ENCODE measurements around the gene FOCAD. TPM values are rescaled to one million over a fixed set of nuclear protein-coding genes. Genes with fewer than 3 reads are reported as not detected.
"Not testable (repeated sequence)": the region's sequence is repeated elsewhere in the genome, so short reads cannot be mapped to it uniquely, and the experiment has no call there.

Gene FOCAD
- polyA plus RNA-seq, 2 donors, result 4.6 to 6.1 TPM

- not testable (repeated sequence) for H3K27me3 ChIP-seq (ENCODE audit: control insufficient read depth in 1 of 2, insufficient read depth in 2 of 2, low read length in 2 of 2)
Measured at GRCh38 chr9:20673537-20673936, 10.5 kb upstream of the FOCAD start.

DNA sequence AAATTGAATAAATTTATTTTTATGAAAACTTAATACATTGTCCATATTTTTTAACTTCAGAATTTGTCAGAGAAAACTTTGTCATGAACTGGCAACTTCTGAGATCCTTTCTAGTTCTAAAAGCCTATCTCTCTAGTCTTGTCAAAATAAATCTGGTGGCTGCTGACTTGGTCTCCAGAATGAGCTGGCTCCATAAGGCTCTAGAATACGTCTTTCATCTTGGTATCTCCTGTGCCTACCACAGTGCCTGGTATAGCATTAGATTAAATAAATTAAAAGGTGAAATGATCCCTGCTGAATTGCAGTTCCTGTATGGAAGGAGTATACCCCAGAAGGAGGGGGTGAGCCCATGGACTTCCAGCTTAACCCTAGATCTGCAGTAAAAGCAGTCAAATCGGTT, 2.6 kb upstream of the FOCAD start:
- 94 to 95% methylated on average over 2 of the region's 2 CpGs for WGBS, 2 donors
- Histone ChIP-seq H3K36me3 (ENCODE audit: control insufficient read depth in 2 of 2, insufficient read depth in 2 of 2, low read length in 1 of 2) (no peaks in the 10 kb centered on the region), H3K4me1 (ENCODE audit: control insufficient read depth in 2 of 2, insufficient read depth in 2 of 2, low read length in 1 of 2) (peaks cover 0 to 2% of the 10 kb centered on the region in 2 donors), H3K9me3 (ENCODE audit: control insufficient read depth in 2 of 2, insufficient read depth in 1 of 2, low read depth in 1 of 2, low read length in 1 of 2) (no peaks in the 10 kb centered on the region), H3K27ac (ENCODE audit: low read depth in 2 of 2, low read length in 1 of 2) (no peak overlapping the region), H3K4me3 (ENCODE audit: low read depth in 1 of 2, low read length in 2 of 2) (no peak overlapping the region), H3K27me3 (ENCODE audit: control insufficient read depth in 1 of 2, insufficient read depth in 2 of 2, low read length in 2 of 2) (no peaks in the 10 kb centered on the region)

More at GRCh38 chr9:20673537-20673936, 10.5 kb upstream of the FOCAD start:
- H3K36me3 ChIP-seq (ENCODE audit: control insufficient read depth in 2 of 2, insufficient read depth in 2 of 2, low read length in 1 of 2); H3K4me3 ChIP-seq (ENCODE audit: low read depth in 1 of 2, low read length in 2 of 2); H3K9me3 ChIP-seq (ENCODE audit: control insufficient read depth in 2 of 2, insufficient read depth in 1 of 2, low read depth in 1 of 2, low read length in 1 of 2); H3K4me1 ChIP-seq (ENCODE audit: control insufficient read depth in 2 of 2, insufficient read depth in 2 of 2, low read length in 1 of 2); H3K27ac ChIP-seq (ENCODE audit: low read depth in 2 of 2, low read length in 1 of 2): not testable (repeated sequence)
- WGBS, 2 donors, result 96 to 97% methylated on average over 10 of the region's 10 CpGs

GRCh38 chr9:20683351-20684034, 566 bp upstream of the FOCAD start:
- Histone ChIP-seq H3K27me3 (ENCODE audit: control insufficient read depth in 1 of 2, insufficient read depth in 2 of 2, low read length in 2 of 2) (no peaks in the 10 kb centered on the region), H3K4me1 (ENCODE audit: control insufficient read depth in 2 of 2, insufficient read depth in 2 of 2, low read length in 1 of 2) (peaks cover 0 to 2% of the 10 kb centered on the region in 2 donors), H3K36me3 (ENCODE audit: control insufficient read depth in 2 of 2, insufficient read depth in 2 of 2, low read length in 1 of 2) (no peaks in the 10 kb centered on the region), H3K9me3 (ENCODE audit: control insufficient read depth in 2 of 2, insufficient read depth in 1 of 2, low read depth in 1 of 2, low read length in 1 of 2) (no peaks in the 10 kb centered on the region), H3K27ac (ENCODE audit: low read depth in 2 of 2, low read length in 1 of 2) (peak overlapping the region; percentile 75 to 86), H3K4me3 (ENCODE audit: low read depth in 1 of 2, low read length in 2 of 2) (peak overlapping the region; percentile 91 to 94)
- WGBS, 2 donors, result 2 to 3% methylated on average over 27 of the region's 27 CpGs

DNA sequence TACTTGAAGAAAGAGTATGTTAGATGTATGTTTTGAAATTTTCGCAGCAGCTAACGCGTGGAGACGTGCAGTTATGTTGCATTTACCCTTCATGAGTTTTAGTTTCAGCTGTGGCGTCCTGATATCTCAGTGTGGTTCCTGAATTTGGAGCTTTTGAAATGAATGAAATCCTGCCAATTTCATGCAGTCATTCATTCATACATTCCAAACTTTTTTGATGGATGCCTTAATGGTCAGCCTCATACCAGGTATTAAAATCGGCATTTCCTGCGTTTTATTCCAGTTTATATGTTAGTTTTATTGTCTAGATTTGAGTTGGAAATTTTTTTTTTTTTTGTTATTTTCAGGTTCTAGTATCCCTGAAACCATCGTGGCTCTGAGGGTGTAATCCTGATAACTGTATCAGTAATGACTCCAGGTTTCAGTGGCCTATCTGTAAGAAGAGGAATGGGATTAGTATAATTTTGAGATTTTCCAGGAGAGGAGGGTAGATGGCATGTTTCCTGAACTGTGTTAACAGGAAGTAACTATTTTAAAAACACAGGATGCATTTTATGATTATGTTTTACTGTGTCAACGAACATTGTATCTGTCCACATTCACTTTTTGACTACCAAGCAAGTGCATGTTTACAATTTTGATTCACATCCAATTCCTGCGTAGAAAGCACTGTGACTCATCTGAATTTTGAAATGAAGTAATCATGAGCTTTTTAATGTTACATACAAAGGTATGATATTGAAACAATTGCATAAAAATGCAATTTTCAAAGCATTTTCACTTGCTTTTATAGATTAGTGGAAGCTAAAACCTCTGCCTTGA, 1.0 kb downstream of the FOCAD start:
- no peaks in the 10 kb centered on the region for H3K27me3 ChIP-seq (ENCODE audit: control insufficient read depth in 1 of 2, insufficient read depth in 2 of 2, low read length in 2 of 2)
- H3K4me1 ChIP-seq (ENCODE audit: control insufficient read depth in 2 of 2, insufficient read depth in 2 of 2, low read length in 1 of 2), result no peaks in the 10 kb centered on the region
- H3K36me3 ChIP-seq (ENCODE audit: control insufficient read depth in 2 of 2, insufficient read depth in 2 of 2, low read length in 1 of 2), result no peaks in the 10 kb centered on the region
- H3K9me3 ChIP-seq (ENCODE audit: control insufficient read depth in 2 of 2, insufficient read depth in 1 of 2, low read depth in 1 of 2, low read length in 1 of 2), result no peaks in the 10 kb centered on the region
- peak overlapping the region; percentile 94 to 95 for H3K27ac ChIP-seq (ENCODE audit: low read depth in 2 of 2, low read length in 1 of 2)
- peak overlapping the region; percentile 91 to 94 for H3K4me3 ChIP-seq (ENCODE audit: low read depth in 1 of 2, low read length in 2 of 2)
- 1 to 2% methylated on average over 10 of the region's 10 CpGs for WGBS, 2 donors

- 60 to 65% methylated on average over 8 of the region's 8 CpGs for WGBS, 2 donors
- H3K27me3 ChIP-seq (ENCODE audit: control insufficient read depth in 1 of 2, insufficient read depth in 2 of 2, low read length in 2 of 2), result no peaks in the 10 kb centered on the region
- H3K4me1 ChIP-seq (ENCODE audit: control insufficient read depth in 2 of 2, insufficient read depth in 2 of 2, low read length in 1 of 2), result no peaks in the 10 kb centered on the region
- no peak overlapping the region for H3K27ac ChIP-seq (ENCODE audit: low read depth in 2 of 2, low read length in 1 of 2)
- H3K9me3 ChIP-seq (ENCODE audit: control insufficient read depth in 2 of 2, insufficient read depth in 1 of 2, low read depth in 1 of 2, low read length in 1 of 2), result no peaks in the 10 kb centered on the region
- no peak overlapping the region for H3K4me3 ChIP-seq (ENCODE audit: low read depth in 1 of 2, low read length in 2 of 2)
- H3K36me3 ChIP-seq (ENCODE audit: control insufficient read depth in 2 of 2, insufficient read depth in 2 of 2, low read length in 1 of 2), result no peaks in the 10 kb centered on the region
Measured at GRCh38 chr9:20685769-20686168, 1.7 kb downstream of the FOCAD start.

DNA sequence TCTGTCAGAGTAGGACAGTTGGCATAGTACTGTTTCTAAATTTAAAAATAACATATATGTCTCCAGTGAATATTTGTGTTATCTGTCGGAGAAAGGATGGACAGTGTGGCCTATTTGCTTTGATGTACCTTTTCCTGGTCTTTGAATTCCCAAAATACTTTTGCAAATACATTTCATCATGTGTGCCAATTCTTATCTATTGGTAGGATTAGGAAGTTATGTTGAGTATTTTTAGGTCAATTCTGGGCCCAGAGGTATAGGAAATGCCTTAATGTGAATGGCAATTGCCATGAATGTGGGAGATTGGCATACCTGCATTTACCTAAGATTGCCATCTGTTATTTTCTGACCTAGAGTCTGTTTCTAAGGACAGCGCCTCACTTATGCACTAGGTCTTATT, 5.8 kb downstream of the FOCAD start:
- H3K36me3 ChIP-seq (ENCODE audit: control insufficient read depth in 2 of 2, insufficient read depth in 2 of 2, low read length in 1 of 2), result no peaks in the 10 kb centered on the region
- no peak overlapping the region for H3K27ac ChIP-seq (ENCODE audit: low read depth in 2 of 2, low read length in 1 of 2)
- no peaks in the 10 kb centered on the region for H3K9me3 ChIP-seq (ENCODE audit: control insufficient read depth in 2 of 2, insufficient read depth in 1 of 2, low read depth in 1 of 2, low read length in 1 of 2)
- H3K4me3 ChIP-seq (ENCODE audit: low read depth in 1 of 2, low read length in 2 of 2), result no peak overlapping the region
- 95 to 98% methylated on average over 2 of the region's 2 CpGs for WGBS, 2 donors
- H3K4me1 ChIP-seq (ENCODE audit: control insufficient read depth in 2 of 2, insufficient read depth in 2 of 2, low read length in 1 of 2), result no peaks in the 10 kb centered on the region
- H3K27me3 ChIP-seq (ENCODE audit: control insufficient read depth in 1 of 2, insufficient read depth in 2 of 2, low read length in 2 of 2), result no peaks in the 10 kb centered on the region

DNA sequence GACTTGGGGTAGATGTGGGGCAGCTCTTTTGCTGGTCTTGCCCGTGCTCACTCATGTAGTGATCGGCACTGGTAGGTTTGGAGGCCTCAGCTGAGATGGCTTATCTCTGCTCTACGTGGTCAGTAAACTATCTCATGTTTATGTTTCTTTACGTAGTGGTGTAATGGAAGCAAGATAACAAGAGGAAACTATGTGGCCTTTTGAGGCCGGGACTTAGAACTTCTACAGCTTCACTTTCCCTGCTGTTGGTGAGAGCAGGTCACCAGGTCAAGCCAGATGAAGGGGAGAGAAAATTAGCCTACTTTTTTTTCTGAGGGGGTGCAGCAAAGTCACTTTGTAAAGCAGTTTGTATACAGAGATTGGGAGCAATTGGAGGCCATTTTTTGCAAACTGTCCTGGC, 8.5 kb downstream of the FOCAD start:
- no peaks in the 10 kb centered on the region for H3K9me3 ChIP-seq (ENCODE audit: control insufficient read depth in 2 of 2, insufficient read depth in 1 of 2, low read depth in 1 of 2, low read length in 1 of 2)
- H3K36me3 ChIP-seq (ENCODE audit: control insufficient read depth in 2 of 2, insufficient read depth in 2 of 2, low read length in 1 of 2), result no peaks in the 10 kb centered on the region
- WGBS, 2 donors, result 71 to 84% methylated on average over 5 of the region's 5 CpGs
- no peak overlapping the region for H3K4me3 ChIP-seq (ENCODE audit: low read depth in 1 of 2, low read length in 2 of 2)
- no peaks in the 10 kb centered on the region for H3K27me3 ChIP-seq (ENCODE audit: control insufficient read depth in 1 of 2, insufficient read depth in 2 of 2, low read length in 2 of 2)
- H3K27ac ChIP-seq (ENCODE audit: low read depth in 2 of 2, low read length in 1 of 2), result no peak overlapping the region
- no peaks in the 10 kb centered on the region for H3K4me1 ChIP-seq (ENCODE audit: control insufficient read depth in 2 of 2, insufficient read depth in 2 of 2, low read length in 1 of 2)

DNA sequence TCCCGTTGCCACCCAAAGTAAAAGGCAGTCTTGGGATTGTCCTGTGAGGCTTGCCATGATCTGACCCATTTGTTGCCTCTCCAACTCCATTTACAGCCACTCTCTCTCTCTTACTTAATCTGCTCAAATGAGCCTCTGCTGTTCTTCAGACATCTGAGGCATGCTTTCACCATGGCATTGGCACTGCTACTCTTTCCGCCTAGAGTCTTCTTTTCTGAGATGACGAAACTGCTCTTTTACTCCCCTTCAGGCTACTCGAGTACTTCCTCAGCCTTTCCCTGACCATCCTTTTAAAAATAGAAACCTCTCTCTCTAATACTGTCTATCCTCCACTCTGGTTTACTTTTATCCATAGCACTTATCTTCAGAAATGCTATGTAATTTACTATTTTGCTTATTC, 9.0 kb downstream of the FOCAD start:
- H3K9me3 ChIP-seq (ENCODE audit: control insufficient read depth in 2 of 2, insufficient read depth in 1 of 2, low read depth in 1 of 2, low read length in 1 of 2), result no peaks in the 10 kb centered on the region
- H3K27ac ChIP-seq (ENCODE audit: low read depth in 2 of 2, low read length in 1 of 2), result no peak overlapping the region
- H3K4me1 ChIP-seq (ENCODE audit: control insufficient read depth in 2 of 2, insufficient read depth in 2 of 2, low read length in 1 of 2), result no peaks in the 10 kb centered on the region
- no peak overlapping the region for H3K4me3 ChIP-seq (ENCODE audit: low read depth in 1 of 2, low read length in 2 of 2)
- no peaks in the 10 kb centered on the region for H3K27me3 ChIP-seq (ENCODE audit: control insufficient read depth in 1 of 2, insufficient read depth in 2 of 2, low read length in 2 of 2)
- H3K36me3 ChIP-seq (ENCODE audit: control insufficient read depth in 2 of 2, insufficient read depth in 2 of 2, low read length in 1 of 2), result no peaks in the 10 kb centered on the region
- WGBS, 2 donors, result 84% methylated on average over 4 of the region's 4 CpGs

DNA sequence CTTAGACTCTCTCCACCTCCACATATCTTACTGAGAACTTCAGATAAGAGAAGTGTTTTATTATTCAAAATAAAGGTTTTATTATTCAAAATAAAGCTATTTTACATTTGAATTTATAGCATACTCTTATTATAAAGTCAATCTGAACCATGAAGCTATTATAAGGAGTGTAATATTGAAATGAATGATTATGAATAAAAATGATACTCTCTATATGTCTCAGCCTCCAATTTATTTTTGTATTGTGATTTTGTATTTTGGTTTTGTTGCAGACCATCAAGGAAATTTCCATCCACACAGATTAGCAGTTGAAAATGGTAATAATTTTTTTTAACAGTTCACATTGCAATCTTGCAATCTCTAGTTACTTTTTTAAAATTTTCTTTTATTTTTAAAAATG, 10.2 kb downstream of the FOCAD start:
- H3K9me3 ChIP-seq (ENCODE audit: control insufficient read depth in 2 of 2, insufficient read depth in 1 of 2, low read depth in 1 of 2, low read length in 1 of 2), result no peaks in the 10 kb centered on the region
- H3K4me3 ChIP-seq (ENCODE audit: low read depth in 1 of 2, low read length in 2 of 2), result no peak overlapping the region
- H3K4me1 ChIP-seq (ENCODE audit: control insufficient read depth in 2 of 2, insufficient read depth in 2 of 2, low read length in 1 of 2), result no peaks in the 10 kb centered on the region
- no peak overlapping the region for H3K27ac ChIP-seq (ENCODE audit: low read depth in 2 of 2, low read length in 1 of 2)
- no peaks in the 10 kb centered on the region for H3K36me3 ChIP-seq (ENCODE audit: control insufficient read depth in 2 of 2, insufficient read depth in 2 of 2, low read length in 1 of 2)
- H3K27me3 ChIP-seq (ENCODE audit: control insufficient read depth in 1 of 2, insufficient read depth in 2 of 2, low read length in 2 of 2), result no peaks in the 10 kb centered on the region
